K562 (cell line): ENCODE measurements around the gene TLE6. TPM values are rescaled to one million over a fixed set of nuclear protein-coding genes. Genes with fewer than 3 reads are reported as not detected.
A peak's percentile ranks its signal among the peaks of the same experiment; 100 is the strongest.

Experiments used
- ATF7 ChIP-seq: fragments of 450-650 bp; IDR thresholded peaks from 2 replicates; pipeline ENCODE4 v1.7.1; 2014; ENCODE audit warnings: mild to moderate bottlenecking, moderate library complexity
- KDM5B ChIP-seq: fragments of 200-600 bp; sonication (generic); IDR thresholded peaks from 2 replicates; pipeline ENCODE4 v1.6.1; 2012; ENCODE audit warnings: low read depth, mild to moderate bottlenecking, moderate library complexity, low read length, control low read depth, inconsistent platforms; ENCODE audit not compliant: insufficient replicate concordance
- MBD2 ChIP-seq: sonication (generic); IDR thresholded peaks from 2 replicates; pipeline ENCODE4 v1.6.1; 2016; ENCODE audit warnings: low read depth, borderline replicate concordance
- NR2C2 ChIP-seq, 2 experiments: fragments of 200-800 bp in 1 of 2; sonication (Bioruptor generic) in 1 of 2; sonication (generic) in 1 of 2; formaldehyde crosslinking in 1 of 2; IDR thresholded peaks; 2 replicates each; pipeline versions ENCODE4 v1.6.1 to v1.8.0; 2016 to 2022; ENCODE audit warnings: mild to moderate bottlenecking in 1 of 2, missing compliant biosample characterization in 1 of 2, missing genetic modification characterization in 1 of 2, missing genetic modification reagents in 1 of 2
- PHF8 ChIP-seq: fragments of 200-600 bp; sonication (generic); IDR thresholded peaks from 2 replicates; pipeline ENCODE4 v1.6.1; 2012; ENCODE audit warnings: mixed run types, mild to moderate bottlenecking, inconsistent platforms, low read length, moderate library complexity, borderline replicate concordance
- POLR2A ChIP-seq: fragments of 450-650 bp; conservative IDR thresholded peaks from 2 replicates; pipeline ENCODE4 v1.6.1; 2016
- RBM25 ChIP-seq: fragments of 200-400 bp; formaldehyde crosslinking; IDR thresholded peaks from 2 replicates; pipeline ENCODE4 v1.6.1; 2018; ENCODE audit warnings: low read length, low read depth, moderate library complexity; ENCODE audit not compliant: severe bottlenecking
- REST ChIP-seq, 2 experiments: fragments of 450-650 bp; formaldehyde crosslinking in 1 of 2; IDR thresholded peaks; 2 replicates each; pipeline versions ENCODE4 v1.4.0 to v1.6.1; 2014 to 2020; ENCODE audit warnings: mild to moderate bottlenecking in 2 of 2, borderline replicate concordance in 1 of 2, low read depth in 1 of 2
- SP1 ChIP-seq: sonication (generic); formaldehyde crosslinking; IDR thresholded peaks from 2 replicates; pipeline ENCODE4 v1.8.1; 2022; ENCODE audit warnings: mild to moderate bottlenecking, missing genetic modification reagents
- SRF ChIP-seq, 2 experiments: fragments of 250-450, 450-650 bp in 1 of 2; sonication (Bioruptor Pico) in 1 of 2; sonication (generic) in 1 of 2; formaldehyde crosslinking; IDR thresholded peaks; 2 replicates each; pipeline versions ENCODE4 v1.5.0 to v1.5.1; 2020 to 2022; ENCODE audit warnings: mild to moderate bottlenecking in 1 of 2, missing genetic modification reagents in 1 of 2
- USF1 ChIP-seq: sonication (generic); formaldehyde crosslinking; IDR thresholded peaks from 2 replicates; pipeline ENCODE4 v1.9.0; 2022; ENCODE audit warnings: mild to moderate bottlenecking, missing genetic modification reagents
- VEZF1 ChIP-seq: fragments of 200-800 bp; sonication (Bioruptor generic); IDR thresholded peaks from 2 replicates; pipeline ENCODE4 v1.6.1; 2017; ENCODE audit warnings: missing genetic modification characterization, missing compliant biosample characterization
- ZNF311 ChIP-seq: fragments of 250-450 bp; sonication (Bioruptor Pico); IDR thresholded peaks from 2 replicates; pipeline ENCODE4 v1.4.0; 2020; ENCODE audit warnings: mild to moderate bottlenecking, moderate library complexity
- ZNF740 ChIP-seq, 3 experiments: fragments of 200-800 bp in 1 of 3; sonication (Bioruptor generic) in 1 of 3; sonication (generic) in 1 of 3; formaldehyde crosslinking in 1 of 3; IDR thresholded peaks; 2 replicates each; pipeline versions ENCODE4 v1.6.1 to v1.8.0; 2016 to 2022; ENCODE audit warnings: mild to moderate bottlenecking in 2 of 3, missing compliant biosample characterization in 2 of 3, missing genetic modification characterization in 2 of 3, missing genetic modification reagents in 1 of 3
- polyA plus RNA-seq, 8 experiments: library from polyadenylated mRNA; depleted of rRNA in 4 of 8; stranded (reverse) in 5 of 8; unstranded in 3 of 8; fragments of >200 nt; fragmentation: Nextera tagmentation in 2 of 8; fragmentation: Illumina TruSeq in 1 of 8; extraction: Ambion mirVana in 2 of 8; extraction: Trizol in 1 of 8; gene quantifications; 2 replicates each; pipeline versions ENCODE4 v1.2.1 to v1.2.3, GENCODE V29; 2011 to 2014; ENCODE audit warnings: inconsistent platforms in 1 of 8, missing spikeins in 1 of 8
- total RNA-seq, 7 experiments: library from RNA; depleted of rRNA in 6 of 7; stranded (reverse); fragments of >200 nt in 6 of 7; fragmentation: Illumina TruSeq in 2 of 7; extraction: Trizol in 2 of 7; gene quantifications; 2 replicates each; pipeline versions ENCODE4 v1.2.1 to v1.2.3, GENCODE V29; 2011 to 2021; ENCODE audit warnings: low replicate concordance in 1 of 7

Gene TLE6
- total and polyA plus RNA-seq, 9 of the 15 experiments (the other 6 are each of a cell fraction or from before 2014, with no cell fraction given), result 1.1 to 6.1 (median 2.5) TPM

- TF ChIP-seq ATF7, result peak; percentile 55; the same call in 1 of the 2 replicates
- peak; percentile 93 for TF ChIP-seq ZNF740 (CRISPR knock-in tag; IDR thresholded peaks at IDR 0.05)
- TF ChIP-seq ZNF740 (tag; IDR thresholded peaks at IDR 0.05), result peak in 1 of 2 experiments; percentile 72; a peak in 1 of 4 replicates
- TF ChIP-seq SRF (CRISPR knock-in tag; IDR thresholded peaks at IDR 0.05), result no peak
- peak; percentile 88 for TF ChIP-seq RBM25
- TF ChIP-seq USF1 (CRISPR knock-in tag), result peak; percentile 94
- TF ChIP-seq MBD2, result peak; percentile 85
- TF ChIP-seq KDM5B, result peak; percentile 25
- TF ChIP-seq ZNF311 (CRISPR knock-in tag), result no peak
- TF ChIP-seq POLR2A, result peak; percentile 70
- no peak for TF ChIP-seq NR2C2 (CRISPR knock-in tag; IDR thresholded peaks at IDR 0.05)
- TF ChIP-seq NR2C2 (tag; IDR thresholded peaks at IDR 0.05), result peak; percentile 94
- TF ChIP-seq REST (IDR thresholded peaks at IDR 0.05; ENCODE audit: borderline replicate concordance), result peak; percentile 54
- TF ChIP-seq REST (CRISPR knock-in tag; IDR thresholded peaks at IDR 0.05; ENCODE audit: low read depth), result no peak
- TF ChIP-seq PHF8, result peak; percentile 56; the same call in 1 of the 2 replicates
- peak; percentile 86 for TF ChIP-seq SP1
- TF ChIP-seq VEZF1, result peak; percentile 98
These were observed at the start of gene TLE6 (continued) for GRCh38 chr19:2977001-2977745.
